Measurements from ENCODE around the gene CDC16. TPM values are rescaled to one million over a fixed set of nuclear protein-coding genes. Genes with fewer than 3 reads are reported as not detected.

The CDC16 gene
- total RNA-seq, 1 donor from 2014 or later, result 109 TPM

DNA sequence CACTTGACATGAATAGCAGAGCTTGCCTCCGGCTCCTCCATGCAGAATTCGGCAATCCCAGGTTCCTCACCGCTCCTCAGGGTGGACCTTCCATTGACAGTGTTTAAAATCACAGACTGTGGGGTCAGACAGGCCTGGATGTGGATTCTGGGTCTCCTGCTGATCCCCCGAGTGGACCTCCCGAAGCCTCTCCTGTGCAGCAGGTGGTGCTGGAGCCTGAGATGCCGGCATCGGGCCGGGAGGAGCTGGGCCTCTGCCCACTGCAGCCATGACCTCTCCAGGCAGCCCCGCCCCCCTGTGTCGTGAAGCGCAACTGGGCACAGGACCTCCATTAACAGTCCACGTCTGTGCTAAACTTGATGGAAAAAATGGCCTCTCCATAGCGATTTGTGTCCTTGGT, 10.5 kb upstream of the CDC16 start:
- H3K4me1 Mint-ChIP-seq, result peaks cover 16% of the 10 kb centered on the region

GRCh38 chr13:114225610-114226009, 9.1 kb upstream of the CDC16 start:
- no peak overlapping the region for H3K27ac Mint-ChIP-seq
- no peak overlapping the region for H3K4me3 Mint-ChIP-seq
- DNase-seq (ENCODE audit: low spot score in 2 of 2, unreplicated experiment in 2 of 2), result no peak
- TF ChIP-seq, protein P1, sequence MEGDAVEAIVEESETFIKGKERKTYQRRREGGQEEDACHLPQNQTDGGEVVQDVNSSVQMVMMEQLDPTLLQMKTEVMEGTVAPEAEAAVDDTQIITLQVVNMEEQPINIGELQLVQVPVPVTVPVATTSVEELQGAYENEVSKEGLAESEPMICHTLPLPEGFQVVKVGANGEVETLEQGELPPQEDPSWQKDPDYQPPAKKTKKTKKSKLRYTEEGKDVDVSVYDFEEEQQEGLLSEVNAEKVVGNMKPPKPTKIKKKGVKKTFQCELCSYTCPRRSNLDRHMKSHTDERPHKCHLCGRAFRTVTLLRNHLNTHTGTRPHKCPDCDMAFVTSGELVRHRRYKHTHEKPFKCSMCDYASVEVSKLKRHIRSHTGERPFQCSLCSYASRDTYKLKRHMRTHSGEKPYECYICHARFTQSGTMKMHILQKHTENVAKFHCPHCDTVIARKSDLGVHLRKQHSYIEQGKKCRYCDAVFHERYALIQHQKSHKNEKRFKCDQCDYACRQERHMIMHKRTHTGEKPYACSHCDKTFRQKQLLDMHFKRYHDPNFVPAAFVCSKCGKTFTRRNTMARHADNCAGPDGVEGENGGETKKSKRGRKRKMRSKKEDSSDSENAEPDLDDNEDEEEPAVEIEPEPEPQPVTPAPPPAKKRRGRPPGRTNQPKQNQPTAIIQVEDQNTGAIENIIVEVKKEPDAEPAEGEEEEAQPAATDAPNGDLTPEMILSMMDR (IDR thresholded peaks at IDR 0.05; ENCODE audit: unreplicated experiment), result no peak
- peaks cover 33% of the 10 kb centered on the region for H3K27me3 Mint-ChIP-seq (ENCODE audit: low read depth)
- H3K9me3 Mint-ChIP-seq, result no peaks in the 10 kb centered on the region
- H3K4me1 Mint-ChIP-seq, result peaks cover 16% of the 10 kb centered on the region
- no peaks in the 10 kb centered on the region for H3K36me3 Mint-ChIP-seq

More for the DNA sequence above, 10.5 kb upstream of the CDC16 start:
- DNase-seq (ENCODE audit: low spot score in 2 of 2, unreplicated experiment in 2 of 2), result no peak
- Mint-ChIP-seq H3K36me3 (no peaks in the 10 kb centered on the region), H3K4me3 (no peak overlapping the region), H3K9me3 (no peaks in the 10 kb centered on the region), H3K27me3 (ENCODE audit: low read depth) (peaks cover 19% of the 10 kb centered on the region), H3K27ac (no peak overlapping the region)
- TF ChIP-seq, protein P1 (IDR thresholded peaks at IDR 0.05; ENCODE audit: unreplicated experiment), result no peak

DNA sequence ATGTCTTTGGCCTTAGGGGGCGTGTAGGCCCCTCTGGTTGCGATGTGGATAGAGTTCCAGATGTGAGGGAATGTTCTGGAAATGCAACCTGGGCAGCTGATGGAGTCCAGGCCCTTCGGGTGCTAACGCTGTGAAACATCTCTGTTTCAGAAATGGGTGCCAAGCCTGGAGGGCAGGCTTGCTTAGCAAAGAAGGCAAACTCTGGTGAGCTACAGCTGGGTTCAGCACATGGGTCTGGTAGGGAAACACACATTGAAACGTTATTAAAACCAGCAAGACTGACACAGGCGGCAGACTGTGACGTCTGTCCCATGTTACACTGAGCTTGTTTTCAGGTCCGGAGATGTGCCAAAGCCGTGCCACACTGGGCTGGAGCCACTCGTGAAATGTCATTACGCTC, 8.6 kb upstream of the CDC16 start:
- Mint-ChIP-seq H3K36me3 (no peaks in the 10 kb centered on the region), H3K4me1 (peaks cover 16% of the 10 kb centered on the region), H3K27ac (no peak overlapping the region), H3K27me3 (ENCODE audit: low read depth) (peaks cover 36% of the 10 kb centered on the region), H3K9me3 (no peaks in the 10 kb centered on the region), H3K4me3 (no peak overlapping the region)
- DNase-seq (ENCODE audit: low spot score in 2 of 2, unreplicated experiment in 2 of 2), result no peak
- TF ChIP-seq, protein P1 (IDR thresholded peaks at IDR 0.05; ENCODE audit: unreplicated experiment), result no peak

DNA sequence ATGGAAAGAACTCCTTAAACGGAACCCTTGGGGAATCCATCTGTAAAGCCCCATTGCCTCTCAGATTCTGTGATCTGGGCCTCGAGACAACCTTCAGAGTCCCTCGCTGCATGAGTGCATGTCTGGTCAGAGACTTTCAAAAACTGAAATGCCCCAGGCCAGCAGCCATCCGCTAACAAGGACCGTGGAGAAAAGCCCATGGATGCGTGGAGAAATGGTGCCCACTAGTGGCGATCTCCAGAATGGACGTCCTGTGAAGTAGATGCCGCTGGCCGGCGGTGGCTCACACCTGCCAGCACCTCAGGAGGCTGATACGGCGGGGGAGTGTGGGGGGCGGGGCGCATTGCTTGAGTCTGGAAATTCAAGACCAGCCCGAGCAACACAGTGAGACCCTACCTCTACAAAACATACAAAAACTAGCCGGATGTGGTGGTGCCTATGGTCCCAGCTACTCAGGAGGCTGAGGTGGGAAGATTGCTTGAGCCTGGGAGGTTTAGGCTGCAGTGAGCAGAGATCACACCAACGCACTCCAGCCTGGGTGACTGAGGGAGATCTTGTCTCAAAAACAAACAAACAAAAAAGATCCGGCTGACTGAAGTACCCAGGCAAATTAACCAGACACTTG, 7.9 kb upstream of the CDC16 start:
- TF ChIP-seq, protein P1 (IDR thresholded peaks at IDR 0.05; ENCODE audit: unreplicated experiment), result peak; percentile 89
- H3K27me3 Mint-ChIP-seq (ENCODE audit: low read depth), result peaks cover 38% of the 10 kb centered on the region
- peaks cover 16% of the 10 kb centered on the region for H3K4me1 Mint-ChIP-seq
- H3K27ac Mint-ChIP-seq, result no peak overlapping the region
- no peaks in the 10 kb centered on the region for H3K36me3 Mint-ChIP-seq
- H3K9me3 Mint-ChIP-seq, result no peaks in the 10 kb centered on the region
- H3K4me3 Mint-ChIP-seq, result no peak overlapping the region
- DNase-seq (ENCODE audit: low spot score in 2 of 2, unreplicated experiment in 2 of 2), result peak; percentile 62 to 90

DNA sequence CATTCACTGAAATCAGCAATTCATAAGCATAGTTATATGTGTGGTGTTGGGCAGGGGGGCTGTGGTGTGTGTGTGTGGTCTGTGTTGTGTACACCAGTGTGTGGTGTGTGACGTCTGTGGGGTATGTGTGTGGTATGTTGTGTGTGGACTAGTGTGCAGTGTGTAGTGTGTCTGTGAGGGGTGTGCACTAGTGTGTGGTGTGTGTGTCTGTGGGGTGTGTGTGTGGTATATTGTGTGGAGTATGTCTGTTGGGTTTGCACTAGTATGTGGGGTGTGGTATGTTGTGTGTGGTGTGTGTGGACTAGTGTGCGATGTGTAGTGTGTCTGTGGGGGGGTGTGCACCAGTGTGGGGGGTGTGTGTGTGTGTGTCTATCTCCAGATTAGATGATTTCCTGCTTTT, 7.2 kb upstream of the CDC16 start:
- Mint-ChIP-seq H3K4me3 (no peak overlapping the region), H3K4me1 (peaks cover 13% of the 10 kb centered on the region), H3K36me3 (no peaks in the 10 kb centered on the region), H3K27ac (no peak overlapping the region), H3K27me3 (ENCODE audit: low read depth) (peaks cover 44% of the 10 kb centered on the region), H3K9me3 (no peaks in the 10 kb centered on the region)
- no peak for DNase-seq (ENCODE audit: low spot score in 2 of 2, unreplicated experiment in 2 of 2)
- TF ChIP-seq, protein P1 (IDR thresholded peaks at IDR 0.05; ENCODE audit: unreplicated experiment), result no peak
